ENCODE data around the gene ARHGEF17.

GRCh38 chr11:73288192-73288872 lies 19.7 kb upstream of the ARHGEF17 start:
- TF ChIP-seq ZNF239 (tag by site-specific recombination; IDR thresholded peaks at IDR 0.05) (no peak), KLF9 (tag by site-specific recombination; IDR thresholded peaks at IDR 0.05; ENCODE audit: low read depth) (no peak), CTCF (tag by site-specific recombination; IDR thresholded peaks at IDR 0.05) (no peak), BCL11A (tag by site-specific recombination; IDR thresholded peaks at IDR 0.05; ENCODE audit: low read depth) (no peak), ZNF223 (tag by site-specific recombination; IDR thresholded peaks at IDR 0.05) (no peak), PRDM4 (tag by site-specific recombination; IDR thresholded peaks at IDR 0.05) (no peak)
